HEK293T (cell line): ENCODE data around the gene PXDN.

Source experiments
- CTCF ChIA-PET: fragments of 350-600 bp; formaldehyde crosslinking; extraction: SDS; loops from one replicate; lab custom pipeline; 2021; ENCODE audit warnings: antibody characterized with exemption, inconsistent platforms; lab: Yijun Ruan, JAX
- POLR2A ChIA-PET: fragments of 350-600 bp; formaldehyde crosslinking; extraction: SDS; loops from one replicate; lab custom pipeline; 2020; ENCODE audit warnings: antibody characterized with exemption, inconsistent platforms; lab: Yijun Ruan, JAX
- DNase-seq: peaks from one replicate; pipeline ENCODE4 v3.0.0; 2012; ENCODE audit warnings: mixed read lengths; ENCODE audit errors: extremely low spot score
- ARNT ChIP-seq: fragments of 450-650 bp; IDR thresholded peaks from 2 replicates; pipeline ENCODE4 v1.6.1; 2017; ENCODE audit warnings: mild to moderate bottlenecking
- BHLHE40 ChIP-seq: fragments of 450-650 bp; IDR thresholded peaks from 2 replicates; pipeline ENCODE4 v1.6.1; 2016; ENCODE audit warnings: mild to moderate bottlenecking, moderate library complexity, borderline replicate concordance
- CTBP1 ChIP-seq: fragments of 450-650 bp; IDR thresholded peaks from 2 replicates; pipeline ENCODE4 v1.6.1; 2016; ENCODE audit warnings: borderline replicate concordance
- ELF4 ChIP-seq: fragments of 450-650 bp; IDR thresholded peaks from 2 replicates; pipeline ENCODE4 v1.6.1; 2017; ENCODE audit warnings: antibody characterized with exemption
- FOXA1 ChIP-seq: fragments of 450-650 bp; IDR thresholded peaks from 2 replicates; pipeline ENCODE4 v1.6.1; 2016; ENCODE audit warnings: mild to moderate bottlenecking
- FOXK2 ChIP-seq: fragments of 450-650 bp; IDR thresholded peaks from 2 replicates; pipeline ENCODE4 v1.6.1; 2016; ENCODE audit warnings: mild to moderate bottlenecking
- FOXM1 ChIP-seq: fragments of 450-650 bp; IDR thresholded peaks from 2 replicates; pipeline ENCODE4 v1.6.1; 2017; ENCODE audit warnings: mild to moderate bottlenecking, borderline replicate concordance
- HDGF ChIP-seq: fragments of 450-650 bp; IDR thresholded peaks from 2 replicates; pipeline ENCODE4 v1.6.1; 2017; ENCODE audit warnings: antibody characterized with exemption, borderline replicate concordance
- L3MBTL2 ChIP-seq: fragments of 450-650 bp; conservative IDR thresholded peaks from 2 replicates; pipeline ENCODE4 v1.6.1; 2016; ENCODE audit warnings: mild to moderate bottlenecking
- LEF1 ChIP-seq: fragments of 450-650 bp; IDR thresholded peaks from 2 replicates; pipeline ENCODE4 v1.6.1; 2017; ENCODE audit warnings: mild to moderate bottlenecking, borderline replicate concordance
- NFRKB ChIP-seq: fragments of 450-650 bp; IDR thresholded peaks from 2 replicates; pipeline ENCODE4 v1.6.1; 2016; ENCODE audit warnings: mild to moderate bottlenecking, moderate library complexity
- PKNOX1 ChIP-seq: fragments of 450-650 bp; IDR thresholded peaks from 2 replicates; pipeline ENCODE4 v1.6.1; 2016
- SP1 ChIP-seq: fragments of 450-650 bp; IDR thresholded peaks from 2 replicates; pipeline ENCODE4 v1.6.1; 2017
- SUZ12 ChIP-seq: fragments of 450-650 bp; IDR thresholded peaks from 2 replicates; pipeline ENCODE4 v1.6.1; 2016; ENCODE audit warnings: mild to moderate bottlenecking
- TARDBP ChIP-seq: fragments of 450-650 bp; IDR thresholded peaks from 2 replicates; pipeline ENCODE4 v1.6.1; 2016
- ZNF384 ChIP-seq: fragments of 450-650 bp; IDR thresholded peaks from 2 replicates; pipeline ENCODE4 v1.6.1; 2016

The PXDN gene

GRCh38 chr2:1634681-1635341 lies 109.5 kb downstream of the PXDN start:
- CTCF ChIA-PET, result no interaction called here
- TF ChIP-seq ELF4 (no peak), LEF1 (no peak), L3MBTL2 (no peak), PKNOX1 (no peak)
- no peak for DNase-seq
- POLR2A ChIA-PET, result no interaction called here

GRCh38 chr2:1633936-1634587 lies 110.3 kb downstream of the PXDN start:
- ChIA-PET CTCF (no interaction called here), POLR2A (no interaction called here)
- no peak for DNase-seq
- TF ChIP-seq TARDBP, result no peak
- no peak for TF ChIP-seq LEF1
- no peak for TF ChIP-seq CTBP1
- no peak for TF ChIP-seq ELF4
- no peak for TF ChIP-seq PKNOX1
- no peak for TF ChIP-seq ARNT
- TF ChIP-seq BHLHE40, result no peak
- no peak for TF ChIP-seq FOXA1
- no peak for TF ChIP-seq SP1
- TF ChIP-seq FOXM1, result no peak
- no peak for TF ChIP-seq HDGF

GRCh38 chr2:1633092-1633671 lies 111.1 kb downstream of the PXDN start:
- CTCF ChIA-PET, result no interaction called here
- TF ChIP-seq ELF4, result no peak
- no peak for TF ChIP-seq PKNOX1
- TF ChIP-seq FOXM1, result no peak
- no peak for TF ChIP-seq SUZ12
- TF ChIP-seq TARDBP, result no peak
- no peak for TF ChIP-seq CTBP1
- no peak for TF ChIP-seq BHLHE40
- no peak for TF ChIP-seq ZNF384
- no peak for TF ChIP-seq HDGF
- no peak for TF ChIP-seq L3MBTL2
- POLR2A ChIA-PET, result no interaction called here
- DNase-seq, result no peak

GRCh38 chr2:1632510-1632909 lies 111.8 kb downstream of the PXDN start:
- no peak for TF ChIP-seq FOXM1
- TF ChIP-seq NFRKB, result no peak
- TF ChIP-seq LEF1, result no peak
- no peak for TF ChIP-seq L3MBTL2
- TF ChIP-seq TARDBP, result no peak
- TF ChIP-seq SUZ12, result no peak
- POLR2A ChIA-PET, result no interaction called here
- DNase-seq, result no peak
- CTCF ChIA-PET, result no interaction called here

- no peak for DNase-seq
- TF ChIP-seq CTBP1, result no peak
- no peak for TF ChIP-seq SP1
- TF ChIP-seq FOXK2, result no peak
- TF ChIP-seq PKNOX1, result no peak
- no peak for TF ChIP-seq LEF1
- no peak for TF ChIP-seq SUZ12
- no peak for TF ChIP-seq NFRKB
- no peak for TF ChIP-seq ZNF384
- TF ChIP-seq ELF4, result no peak
- no peak for TF ChIP-seq BHLHE40
- no peak for TF ChIP-seq L3MBTL2
- no peak for TF ChIP-seq FOXM1
- no peak for TF ChIP-seq ARNT
- no peak for TF ChIP-seq HDGF
- TF ChIP-seq TARDBP, result no peak
- TF ChIP-seq FOXA1, result no peak
- ChIA-PET POLR2A (no interaction called here), CTCF (no interaction called here)
These were observed 112.3 kb downstream of the PXDN start for GRCh38 chr2:1632002-1632348.
